Camera-type eye (tissue), 1 donor: ENCODE measurements around the gene ALKBH8. TPM values are rescaled to one million over a fixed set of nuclear protein-coding genes. Genes with fewer than 3 reads are reported as not detected.

Experiments
- total RNA-seq: library from RNA; depleted of rRNA; stranded (reverse); fragments of >200 nt; gene quantifications from one replicate; pipeline ENCODE4 v1.2.3, GENCODE V29; 2014

Gene ALKBH8
- 18.9 TPM for total RNA-seq

DNA sequence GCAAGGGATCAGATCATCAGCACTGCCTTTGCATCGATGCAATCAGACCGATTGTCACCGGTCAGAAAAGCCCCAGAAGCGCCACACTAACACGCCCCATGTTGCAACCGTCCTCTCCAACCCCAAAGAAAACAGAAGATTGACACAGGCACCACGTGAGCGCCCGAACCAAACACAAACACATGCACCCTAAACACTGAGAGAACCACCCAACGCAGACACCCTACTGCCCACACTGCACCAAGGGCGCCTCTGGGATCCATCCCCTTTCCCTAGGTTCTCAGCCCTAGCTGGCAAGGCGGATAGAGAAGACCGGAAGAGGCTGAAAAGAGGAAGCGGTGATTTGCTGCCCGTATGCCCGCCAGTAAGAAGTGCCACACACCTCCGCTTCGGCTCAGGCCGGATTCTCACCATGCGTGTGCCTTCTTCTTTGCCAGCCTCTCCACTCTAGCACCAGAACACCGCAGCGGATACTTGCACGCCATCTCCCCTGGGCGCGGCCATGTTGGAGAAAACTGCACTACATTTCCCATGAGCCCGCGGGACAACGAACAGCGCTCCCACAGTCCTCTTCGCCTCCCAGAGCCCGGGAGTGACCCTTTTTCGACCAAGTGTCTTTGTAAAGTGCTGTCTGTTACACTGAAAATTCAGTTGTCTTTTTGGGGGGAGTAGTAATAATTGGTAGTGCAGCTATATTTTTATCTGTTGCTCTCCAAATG is at the start of gene ALKBH8:
TSS of gene ALKBH8 (minus strand) at position 517 of the 719 bp plus-strand sequence. CDS start 4,842 bp downstream, outside the sequence.

DNA sequence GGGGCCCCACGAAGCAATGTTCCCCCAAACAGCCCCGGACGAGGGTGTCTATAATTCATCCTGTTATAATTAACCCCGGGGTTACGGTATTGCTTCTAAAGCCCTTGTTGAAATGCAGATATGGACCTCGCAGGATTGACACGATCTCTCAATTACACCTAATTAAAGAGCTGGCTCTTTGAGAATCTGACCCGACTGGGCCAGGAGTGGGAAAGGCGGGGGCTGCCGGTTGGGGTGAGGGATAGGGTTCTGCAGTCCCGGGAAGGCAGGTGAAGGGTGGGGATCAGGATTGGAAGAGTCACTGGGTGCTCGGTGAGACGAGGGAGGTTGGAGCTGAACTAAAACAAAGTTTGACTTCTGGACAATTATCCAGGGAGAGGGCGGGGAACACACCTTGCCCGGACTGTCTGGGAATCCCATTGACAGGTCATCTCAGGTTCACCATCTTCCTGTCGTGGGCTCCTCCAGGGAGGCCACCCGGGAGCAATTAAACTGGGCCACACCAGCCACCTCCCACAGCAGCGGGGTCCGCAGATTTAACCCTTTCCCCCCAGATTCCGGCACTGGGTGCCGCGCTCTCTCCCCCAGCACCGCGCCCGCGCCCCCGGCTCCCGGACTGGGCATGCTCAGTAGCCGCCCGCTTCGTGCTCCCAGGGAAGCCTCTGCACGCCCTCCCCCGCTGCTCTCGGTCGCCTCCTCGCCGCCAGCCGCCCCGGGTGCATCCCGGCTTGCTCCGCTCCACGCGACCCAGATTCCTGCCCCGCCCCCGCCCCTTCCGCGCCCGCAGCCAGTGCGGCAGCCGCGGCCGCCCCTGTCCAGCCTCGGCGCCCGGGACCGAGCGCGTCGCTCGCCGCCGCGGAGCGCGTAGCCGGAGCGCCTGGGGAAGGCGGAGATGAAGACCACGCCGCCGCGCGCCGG is 25.2 kb upstream of the ALKBH8 start, which contains the start of gene ELMOD1:
TSS of gene ELMOD1 (plus strand) at position 688 of the 918 bp plus-strand sequence. CDS start 27,043 bp downstream, outside the sequence.

GRCh38 chr11:107457558-107458271 is 107.8 kb downstream of the ALKBH8 start, which contains the start of gene CWF19L2:
CWF19L2 (minus strand) TSS chr11:107457825; CDS start chr11:107457816, 9 bp downstream.

Other genes with a start within 250 kb of the ALKBH8 start
- 46.9 TPM for gene CWF19L2, start 107.9 kb downstream of the ALKBH8 start, total RNA-seq
- gene ELMOD1, start 25.4 kb upstream of the ALKBH8 start, total RNA-seq: 30.2 TPM
- 136 TPM for gene SLN, start 146.3 kb upstream of the ALKBH8 start, total RNA-seq